ENCODE data around the gene ATF4.

The ATF4 gene

DNA sequence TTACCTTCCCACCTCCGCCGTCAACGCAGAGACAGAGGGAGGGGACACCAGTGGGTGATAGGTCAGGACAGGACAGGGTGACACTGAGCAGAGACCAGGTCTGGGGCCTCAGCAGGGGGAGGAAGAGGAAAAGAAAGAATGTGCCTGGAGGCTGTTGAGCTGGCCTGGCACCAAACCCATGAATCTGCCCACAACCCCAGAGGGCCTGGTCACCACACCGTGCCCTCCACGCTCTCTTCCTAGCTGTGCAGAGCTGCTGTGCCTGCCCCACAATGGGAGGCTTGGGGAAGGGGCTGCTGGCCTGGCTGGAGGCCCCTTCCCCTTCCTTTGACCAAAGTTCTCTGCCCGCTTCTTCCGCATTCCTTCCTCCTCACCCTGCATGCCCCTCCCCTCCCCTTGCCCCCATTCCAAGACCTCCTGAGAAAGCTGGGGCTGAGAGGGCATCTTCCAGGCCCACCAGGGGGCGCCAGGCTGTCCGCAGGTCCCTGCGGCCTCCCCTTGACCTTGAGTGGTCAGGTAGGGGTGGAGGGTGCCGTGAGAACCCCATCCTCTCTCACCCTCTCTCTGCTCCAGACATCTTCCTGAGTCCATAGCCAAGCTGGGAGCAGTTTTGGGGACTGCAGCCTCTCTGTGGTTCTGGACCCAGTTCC lies 39.2 kb downstream of the ATF4 start:
- Mint-ChIP-seq H3K9me3 (no peaks in the 10 kb centered on the region), H3K4me3 (no peak overlapping the region), H3K4me1 (peaks cover 5% of the 10 kb centered on the region), H3K36me3 (no peaks in the 10 kb centered on the region), H3K27ac (no peak overlapping the region), H3K27me3 (peaks cover 23% of the 10 kb centered on the region)
- DNase-seq (ENCODE audit: low spot score in 2 of 2) (no peak), ATAC-seq (ENCODE audit: low read depth) (no peak)

DNA sequence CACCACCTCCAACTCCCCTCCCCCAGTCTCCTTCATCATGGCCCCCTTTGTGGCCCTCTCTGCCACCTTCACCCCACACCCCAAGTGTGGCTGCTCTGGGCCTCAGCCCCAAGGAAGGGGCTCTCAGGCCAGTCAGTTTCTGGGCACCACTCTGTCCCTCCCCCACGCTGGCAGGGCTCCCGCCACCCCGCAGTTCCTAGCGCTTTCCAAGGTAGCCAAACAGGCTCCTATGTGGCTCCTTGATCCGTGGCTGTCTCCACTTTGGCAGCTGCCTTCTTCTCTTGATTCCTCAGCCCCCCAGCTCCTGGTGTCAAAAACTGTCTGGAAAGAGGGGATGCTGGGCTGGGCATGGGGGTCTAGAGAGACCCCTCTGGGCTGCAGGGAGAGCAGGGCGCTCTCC lies 39.8 kb downstream of the ATF4 start:
- H3K4me3 Mint-ChIP-seq, result no peak overlapping the region
- DNase-seq (ENCODE audit: low spot score in 2 of 2) (no peak), ATAC-seq (ENCODE audit: low read depth) (no peak)
- H3K36me3 Mint-ChIP-seq, result no peaks in the 10 kb centered on the region
- H3K4me1 Mint-ChIP-seq, result peaks cover 5% of the 10 kb centered on the region
- H3K9me3 Mint-ChIP-seq, result no peaks in the 10 kb centered on the region
- H3K27ac Mint-ChIP-seq, result no peak overlapping the region
- peaks cover 23% of the 10 kb centered on the region for H3K27me3 Mint-ChIP-seq

DNA sequence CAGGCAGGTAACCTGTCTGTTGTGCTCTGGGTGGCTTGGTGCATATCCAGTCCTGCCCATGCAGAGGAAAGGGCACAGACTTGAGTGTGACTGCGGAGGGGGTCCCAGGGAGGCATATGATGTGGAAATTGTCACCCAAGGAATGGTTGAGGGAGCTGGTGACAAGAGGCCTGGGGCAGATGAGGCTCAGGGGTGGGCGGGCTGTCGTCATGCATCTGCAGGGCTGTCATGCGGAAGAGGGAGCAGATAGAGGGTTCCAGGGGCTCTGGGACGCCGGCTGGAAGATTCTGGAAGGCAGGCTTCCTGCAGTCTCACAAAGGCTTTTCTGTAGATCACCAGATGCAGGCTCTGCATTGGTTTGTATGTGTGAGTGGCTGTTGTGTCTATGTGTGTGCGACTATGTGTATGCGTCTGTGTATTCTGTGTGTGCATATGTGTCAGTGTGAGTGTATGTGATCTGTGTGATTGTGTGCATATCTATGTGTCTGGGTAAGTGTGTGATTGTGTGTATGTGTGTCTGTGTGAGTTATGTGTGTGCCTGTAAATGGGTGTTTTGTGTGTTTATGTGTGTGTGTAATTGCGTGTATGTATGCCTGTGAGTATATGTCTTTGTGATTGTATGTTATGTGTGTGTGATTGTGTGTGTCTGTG lies 42.6 kb downstream of the ATF4 start:
- H3K4me1 Mint-ChIP-seq, result peaks cover 15% of the 10 kb centered on the region
- peaks cover 19% of the 10 kb centered on the region for H3K27me3 Mint-ChIP-seq
- H3K9me3 Mint-ChIP-seq, result peaks cover 8% of the 10 kb centered on the region
- peaks cover 6% of the 10 kb centered on the region for H3K36me3 Mint-ChIP-seq
- ATAC-seq (ENCODE audit: low read depth), result no peak
- no peak for DNase-seq (ENCODE audit: low spot score in 2 of 2)
- no peak overlapping the region for H3K4me3 Mint-ChIP-seq
- no peak overlapping the region for H3K27ac Mint-ChIP-seq

DNA sequence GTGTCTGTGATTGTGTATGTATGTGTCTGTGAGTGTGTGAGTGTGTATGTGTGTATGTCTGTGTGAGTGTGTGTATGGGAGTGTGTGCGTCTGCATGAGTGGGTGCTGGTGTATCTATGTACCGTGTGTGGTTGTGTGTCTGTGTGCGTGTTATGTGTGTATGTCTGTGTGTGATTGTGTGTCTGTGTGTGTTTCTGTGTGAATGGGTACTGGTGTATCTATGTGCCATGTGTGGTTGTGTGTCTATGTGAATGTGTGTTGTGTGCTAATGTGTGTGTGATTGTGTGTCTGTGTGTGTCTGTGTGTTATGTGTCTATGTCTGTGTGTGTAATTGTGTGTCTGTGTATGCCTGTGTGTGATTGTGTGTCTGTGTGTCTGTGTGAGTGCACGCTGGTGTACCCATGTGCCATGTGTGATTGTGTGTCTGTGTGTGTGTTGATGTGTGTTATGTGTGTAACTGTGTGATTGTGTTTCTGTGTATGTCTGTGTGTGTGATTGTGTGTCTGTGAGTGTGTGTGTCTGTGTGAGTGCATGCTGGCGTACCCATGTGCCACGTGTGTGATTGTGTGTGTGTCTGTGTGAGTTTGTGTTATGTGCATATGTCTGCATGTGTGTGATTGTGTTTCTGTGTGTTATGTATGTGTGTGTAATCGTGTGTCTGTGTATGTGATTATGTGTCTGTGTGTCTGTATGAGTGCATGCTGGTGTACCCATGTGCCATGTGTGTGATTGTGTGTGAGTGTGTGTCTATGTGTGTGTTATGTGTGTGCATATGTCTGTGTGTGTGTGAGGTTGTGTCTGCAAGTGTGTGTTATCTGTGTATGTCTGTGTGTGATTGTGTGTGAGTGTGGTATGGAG lies 43.4 kb downstream of the ATF4 start:
- ATAC-seq (ENCODE audit: low read depth) (no peak), DNase-seq (ENCODE audit: low spot score in 2 of 2) (no peak)
- Mint-ChIP-seq H3K4me3 (no peak overlapping the region), H3K9me3 (peaks cover 8% of the 10 kb centered on the region), H3K36me3 (peaks cover 6% of the 10 kb centered on the region), H3K4me1 (peaks cover 17% of the 10 kb centered on the region), H3K27ac (no peak overlapping the region), H3K27me3 (peaks cover 14% of the 10 kb centered on the region)

DNA sequence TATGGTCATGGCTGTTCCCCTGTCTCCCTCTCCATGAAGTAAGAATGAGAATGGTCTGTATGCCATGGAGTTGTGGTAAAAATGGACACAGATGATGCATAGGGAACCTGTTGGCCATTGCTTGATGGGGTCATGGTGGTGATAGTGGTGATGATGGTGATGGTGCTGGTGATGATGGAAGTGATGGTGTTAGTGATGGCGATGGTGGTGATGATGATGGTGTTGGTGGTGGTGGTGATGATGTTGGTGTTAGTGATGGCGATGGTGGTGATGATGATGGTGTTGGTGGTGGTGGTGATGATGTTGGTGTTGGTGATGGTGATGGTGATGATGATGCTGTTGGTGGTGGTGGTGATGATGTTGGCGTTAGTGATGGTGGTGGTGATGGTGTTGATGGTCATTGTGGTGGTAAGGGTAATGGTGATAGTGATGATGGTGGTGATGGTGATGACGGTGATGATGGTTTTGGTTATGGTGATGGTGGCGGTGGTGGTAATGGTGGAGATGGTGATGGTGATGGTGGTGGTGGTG lies 45.1 kb downstream of the ATF4 start:
- Mint-ChIP-seq H3K36me3 (peaks cover 6% of the 10 kb centered on the region), H3K9me3 (peaks cover 8% of the 10 kb centered on the region), H3K4me1 (peaks cover 17% of the 10 kb centered on the region), H3K4me3 (no peak overlapping the region), H3K27me3 (peaks cover 11% of the 10 kb centered on the region), H3K27ac (no peak overlapping the region)
- no peak for ATAC-seq (ENCODE audit: low read depth)
- no peak for DNase-seq (ENCODE audit: low spot score in 2 of 2)

DNA sequence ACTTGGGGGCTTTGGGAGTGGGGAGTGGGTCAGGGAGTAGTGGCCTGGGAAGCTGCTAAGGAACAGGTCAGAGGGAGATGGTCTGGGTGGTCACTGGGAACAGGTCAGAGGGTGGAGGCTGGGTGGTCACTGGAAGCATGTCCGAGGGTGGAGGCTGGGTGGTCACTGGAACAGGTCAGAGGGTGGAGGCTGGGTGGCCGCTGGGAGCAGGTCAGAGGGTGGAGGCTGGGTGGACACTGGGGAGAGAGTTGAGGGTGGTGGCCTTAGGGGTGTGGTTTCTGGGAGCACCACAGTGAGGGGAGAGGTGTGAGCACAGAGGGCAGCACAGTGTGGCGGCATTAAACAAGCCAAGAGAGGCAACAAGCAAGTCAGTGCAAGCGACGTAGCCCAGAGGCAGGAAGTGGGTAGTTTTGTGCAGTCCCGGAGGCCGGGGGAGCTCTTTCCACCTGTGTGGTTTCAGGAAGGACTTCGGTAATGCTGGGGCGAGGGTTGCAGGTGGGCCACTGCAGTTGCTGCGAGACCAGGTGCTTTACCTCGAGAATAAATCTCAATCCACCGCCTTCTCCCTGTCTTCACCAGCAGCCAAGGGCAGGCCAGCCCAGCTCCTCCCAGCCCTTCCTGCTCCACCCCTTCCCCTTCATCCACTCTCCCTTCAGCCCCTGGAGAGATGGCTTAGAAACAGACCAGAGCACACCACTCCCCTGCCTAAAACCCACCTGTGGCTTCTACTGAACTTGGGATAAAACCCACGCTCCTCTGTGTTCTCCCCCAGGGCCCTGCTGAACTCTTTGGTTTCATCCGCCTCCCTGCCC lies 47.0 kb downstream of the ATF4 start:
- peak overlapping the region; percentile 24 for H3K4me3 Mint-ChIP-seq
- DNase-seq (ENCODE audit: low spot score in 2 of 2) (no peak), ATAC-seq (ENCODE audit: low read depth) (peak; percentile 86)
- H3K27me3 Mint-ChIP-seq, result peaks cover 14% of the 10 kb centered on the region
- peaks cover 6% of the 10 kb centered on the region for H3K36me3 Mint-ChIP-seq
- H3K27ac Mint-ChIP-seq, result no peak overlapping the region
- H3K4me1 Mint-ChIP-seq, result peaks cover 17% of the 10 kb centered on the region
- H3K9me3 Mint-ChIP-seq, result peaks cover 8% of the 10 kb centered on the region

DNA sequence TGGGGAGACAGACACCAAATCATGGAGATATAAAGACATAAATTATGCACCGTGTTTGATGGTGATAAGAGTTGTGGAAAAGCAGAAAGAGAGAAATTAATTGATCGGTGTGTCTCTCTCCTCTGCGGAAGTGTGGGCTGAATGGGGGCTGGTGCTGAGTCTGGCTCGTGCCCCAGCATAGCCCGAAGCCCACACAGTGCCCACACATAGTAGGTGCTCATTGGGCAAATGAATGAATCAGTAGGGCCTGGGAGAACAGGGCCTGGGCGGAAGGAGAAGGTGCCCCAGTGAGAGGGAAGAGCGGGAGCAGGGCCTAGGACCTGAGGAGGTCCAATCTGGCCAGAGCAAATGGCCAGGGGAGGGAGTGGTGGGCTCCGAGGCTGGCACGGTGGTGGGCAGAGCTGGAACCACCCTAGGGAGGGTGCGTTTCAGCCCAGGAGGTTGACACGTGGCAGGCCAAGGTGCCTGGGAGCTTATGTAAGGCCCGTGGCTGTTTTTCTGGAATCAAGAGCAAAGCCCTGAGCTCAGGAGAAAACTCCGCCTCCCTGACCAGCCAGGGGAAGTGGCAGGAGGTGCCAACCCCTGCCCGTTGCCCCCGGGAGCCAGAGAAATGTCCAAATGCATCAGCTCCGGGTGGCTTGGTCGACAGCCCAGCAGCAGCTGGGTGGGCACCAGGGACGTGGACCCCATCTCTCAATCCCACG lies 48.1 kb downstream of the ATF4 start:
- Mint-ChIP-seq H3K27ac (no peak overlapping the region), H3K4me1 (peaks cover 17% of the 10 kb centered on the region), H3K9me3 (peaks cover 8% of the 10 kb centered on the region), H3K27me3 (peaks cover 14% of the 10 kb centered on the region), H3K4me3 (peak overlapping the region; percentile 24), H3K36me3 (peaks cover 6% of the 10 kb centered on the region)
- DNase-seq (ENCODE audit: low spot score in 2 of 2) (no peak), ATAC-seq (ENCODE audit: low read depth) (no peak)

DNA sequence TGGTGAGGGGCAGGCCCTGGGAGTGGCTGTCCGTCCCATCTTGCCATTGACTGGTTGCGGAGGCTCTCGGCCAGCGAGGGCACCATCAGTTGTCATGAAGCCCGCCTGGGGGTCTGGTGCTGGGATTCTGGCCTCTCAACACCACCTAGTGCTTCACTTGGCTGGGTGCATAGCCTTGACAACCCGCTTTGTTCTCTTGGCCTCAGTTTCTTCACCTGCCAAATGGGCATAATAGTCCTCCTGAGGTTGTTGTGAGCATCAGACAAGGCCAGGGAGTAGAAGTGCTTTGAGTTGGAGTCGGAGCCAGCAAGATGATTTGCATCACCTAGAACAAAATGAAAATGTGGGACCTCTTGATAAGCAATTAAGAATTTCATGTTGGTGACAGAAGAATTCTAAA lies 48.7 kb downstream of the ATF4 start:
- H3K4me1 Mint-ChIP-seq, result peaks cover 17% of the 10 kb centered on the region
- peaks cover 8% of the 10 kb centered on the region for H3K9me3 Mint-ChIP-seq
- H3K36me3 Mint-ChIP-seq, result peaks cover 6% of the 10 kb centered on the region
- H3K4me3 Mint-ChIP-seq, result no peak overlapping the region
- H3K27ac Mint-ChIP-seq, result no peak overlapping the region
- peaks cover 16% of the 10 kb centered on the region for H3K27me3 Mint-ChIP-seq
- ATAC-seq (ENCODE audit: low read depth) (no peak), DNase-seq (ENCODE audit: low spot score in 2 of 2) (no peak)

DNA sequence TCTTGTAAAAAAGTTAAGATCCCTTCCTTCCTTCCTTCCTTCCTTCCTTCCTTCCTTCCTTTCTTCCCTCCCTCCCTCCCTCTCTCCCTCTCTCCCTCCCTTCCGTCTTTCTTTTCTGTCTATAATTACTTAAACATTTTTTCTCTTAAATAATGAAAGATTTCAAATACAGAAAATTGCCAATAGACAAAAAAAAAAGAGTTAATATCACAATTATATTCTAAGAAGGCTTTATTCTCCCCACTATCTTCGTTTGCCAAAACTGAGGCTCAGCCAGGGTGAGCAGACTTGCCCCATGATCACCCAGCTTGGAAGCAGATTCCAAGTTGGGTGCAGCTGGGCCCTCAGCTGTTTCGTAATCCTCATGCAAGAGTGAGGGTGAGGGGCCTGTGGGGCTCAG lies 49.9 kb downstream of the ATF4 start:
- peaks cover 17% of the 10 kb centered on the region for H3K4me1 Mint-ChIP-seq
- peaks cover 16% of the 10 kb centered on the region for H3K27me3 Mint-ChIP-seq
- H3K4me3 Mint-ChIP-seq, result no peak overlapping the region
- H3K9me3 Mint-ChIP-seq, result peaks cover 8% of the 10 kb centered on the region
- ATAC-seq (ENCODE audit: low read depth), result no peak
- H3K36me3 Mint-ChIP-seq, result peaks cover 6% of the 10 kb centered on the region
- no peak overlapping the region for H3K27ac Mint-ChIP-seq
- no peak for DNase-seq (ENCODE audit: low spot score in 2 of 2)

DNA sequence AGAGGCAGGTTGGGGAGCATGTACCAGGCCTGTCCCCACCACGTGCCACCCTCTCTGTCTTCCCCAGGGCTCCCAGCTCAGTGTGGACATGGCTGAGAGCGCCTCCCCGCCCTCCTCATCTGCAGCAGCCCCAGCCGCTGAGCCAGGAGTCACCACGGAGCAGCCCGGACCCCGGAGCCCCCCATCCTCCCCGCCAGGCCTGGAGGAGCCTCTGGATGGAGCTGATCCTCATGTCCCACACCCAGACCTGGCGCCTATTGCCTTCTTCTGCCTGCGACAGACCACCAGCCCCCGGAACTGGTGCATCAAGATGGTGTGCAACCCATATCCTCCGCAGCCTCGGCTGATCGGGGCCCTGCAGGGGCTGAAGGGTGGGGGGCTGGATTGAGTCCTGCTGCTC lies 50.3 kb downstream of the ATF4 start, which contains the start of gene CACNA1I:
Gene CACNA1I, plus strand, starts transcription at position 89 of the 400 bp plus-strand sequence. Its CDS starts 0 bp downstream, at position 89.
- no peak for ATAC-seq (ENCODE audit: low read depth)
- Mint-ChIP-seq H3K27me3 (peaks cover 11% of the 10 kb centered on the region), H3K9me3 (peaks cover 4% of the 10 kb centered on the region), H3K4me3 (no peak within 1 kb of the TSS), H3K36me3 (peaks cover 2% of the 10 kb centered on the region), H3K4me1 (peaks cover 13% of the 10 kb centered on the region), H3K27ac (no peak within 1 kb of the TSS)
- no peak for DNase-seq (ENCODE audit: low spot score in 2 of 2)

DNA sequence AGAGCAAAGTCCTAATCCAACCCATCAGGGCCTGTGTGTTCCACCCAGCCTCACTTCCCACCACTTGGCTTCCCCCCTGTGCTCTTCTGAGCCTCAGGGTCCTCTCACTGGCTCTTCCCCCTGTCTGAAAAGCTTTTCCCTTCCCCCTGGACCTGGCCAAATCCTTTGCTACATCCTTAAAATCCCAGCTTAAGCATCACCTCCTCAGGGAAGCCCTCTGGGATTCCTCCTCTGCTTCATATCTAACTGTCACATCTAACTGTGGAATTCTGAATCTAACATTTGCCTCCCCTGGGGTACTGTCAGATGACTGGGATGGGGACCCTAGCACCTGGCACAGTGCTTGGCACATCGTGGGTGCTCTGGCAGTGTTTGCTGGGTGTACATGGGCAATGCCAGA lies 51.2 kb downstream of the ATF4 start:
- Mint-ChIP-seq H3K4me3 (no peak overlapping the region), H3K27ac (no peak overlapping the region), H3K36me3 (no peaks in the 10 kb centered on the region), H3K4me1 (peaks cover 13% of the 10 kb centered on the region), H3K27me3 (peaks cover 9% of the 10 kb centered on the region), H3K9me3 (no peaks in the 10 kb centered on the region)
- ATAC-seq (ENCODE audit: low read depth), result no peak
- no peak for DNase-seq (ENCODE audit: low spot score in 2 of 2)
